Activated gamma-delta T cell (primary cell): ENCODE data around the gene GPD1.
A peak's percentile ranks its signal among the peaks of the same experiment; 100 is the strongest.
"Not testable (repeated sequence)": the region's sequence is repeated elsewhere in the genome, so short reads cannot be mapped to it uniquely, and the experiment has no call there.

Experiments used
- DNase-seq: peaks from one replicate; lab custom pipeline; 2025; lab: John Stamatoyannopoulos, UW

GPD1 gene

GRCh38 chr12:50073712-50074111 is 30.1 kb upstream of the GPD1 start:
- DNase-seq = no peak

DNA sequence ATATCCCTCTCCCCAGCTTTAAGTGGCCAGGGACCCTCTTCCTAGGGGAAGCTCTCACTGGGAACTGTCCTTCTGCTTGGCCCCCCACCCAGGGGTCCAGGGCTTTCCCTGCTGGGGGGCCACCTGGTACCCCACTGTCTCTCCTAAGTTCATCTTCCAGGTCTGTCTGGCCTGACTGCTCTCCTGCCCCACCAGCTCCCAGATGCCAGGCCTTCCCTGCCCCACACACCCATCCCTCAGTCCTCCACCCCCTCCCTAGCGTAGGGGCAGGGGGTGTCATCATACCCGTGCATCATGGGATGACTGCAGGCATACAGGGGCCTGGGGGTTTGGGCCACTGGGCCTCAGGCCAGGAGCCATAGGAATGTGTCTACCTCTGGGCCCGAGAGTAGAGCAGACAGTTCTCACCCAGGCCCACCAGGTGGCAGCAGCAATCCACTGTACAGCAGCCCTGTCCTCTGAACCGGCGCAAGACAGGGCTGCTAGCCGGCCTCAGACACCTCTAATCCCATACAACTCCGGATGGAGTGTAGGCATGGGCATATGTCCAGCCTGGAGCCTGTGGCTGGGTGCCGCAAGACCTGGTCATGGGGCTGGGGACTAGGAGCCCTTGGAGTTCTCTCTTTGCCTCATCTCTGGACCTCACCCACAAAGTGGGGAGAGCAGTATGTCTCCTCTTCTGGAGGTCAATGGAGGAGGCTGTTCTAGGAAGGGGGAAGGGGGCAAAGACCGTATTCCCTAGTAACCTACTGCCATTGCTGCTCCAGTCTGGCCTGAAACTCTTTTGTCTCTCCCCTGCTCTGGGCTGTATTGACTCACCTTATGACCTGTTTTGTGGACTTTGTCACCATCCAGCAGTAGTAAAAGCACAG is 28.6 kb upstream of the GPD1 start:
- no peak for DNase-seq

- no peak for DNase-seq
Observed at GRCh38 chr12:50075808-50076170, 28.0 kb upstream of the GPD1 start.

DNA sequence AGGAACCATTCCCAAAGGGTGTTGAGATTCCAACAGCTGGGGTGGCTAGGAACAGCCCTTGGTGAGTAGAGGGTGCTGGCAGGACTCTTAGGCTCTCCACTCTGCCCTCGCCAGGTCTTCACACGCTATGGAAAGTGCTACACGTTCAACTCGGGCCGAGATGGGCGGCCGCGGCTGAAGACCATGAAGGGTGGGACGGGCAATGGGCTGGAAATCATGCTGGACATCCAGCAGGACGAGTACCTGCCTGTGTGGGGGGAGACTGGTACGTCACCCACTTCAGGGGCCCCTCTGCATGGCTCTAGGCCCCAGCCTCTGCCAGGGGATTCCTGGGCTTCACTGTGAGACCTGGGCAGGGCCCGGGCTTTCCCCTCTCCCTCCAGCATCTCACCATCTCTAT is 26.7 kb upstream of the GPD1 start:
- no peak for DNase-seq

DNA sequence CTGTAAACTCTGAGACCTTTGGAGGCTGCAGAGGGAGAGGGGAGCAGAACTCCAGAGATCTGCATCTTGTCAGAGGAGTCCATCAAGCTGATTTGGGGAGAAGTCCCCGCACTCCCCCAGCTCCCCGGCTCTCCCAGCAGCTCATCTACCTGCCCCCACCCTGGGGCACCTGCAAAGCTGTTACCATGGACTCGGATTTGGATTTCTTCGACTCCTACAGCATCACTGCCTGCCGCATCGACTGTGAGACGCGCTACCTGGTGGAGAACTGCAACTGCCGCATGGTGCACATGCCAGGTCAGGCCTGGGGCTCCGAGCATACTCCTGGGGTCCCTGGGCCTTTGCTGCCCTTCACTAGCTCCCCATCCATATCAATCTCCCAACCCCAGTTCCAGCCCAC is 25.5 kb upstream of the GPD1 start:
- DNase-seq = no peak

GRCh38 chr12:50079771-50080170 is 24.0 kb upstream of the GPD1 start:
- DNase-seq = no peak

GRCh38 chr12:50081096-50081808 is 22.6 kb upstream of the GPD1 start:
- DNase-seq = no peak

DNA sequence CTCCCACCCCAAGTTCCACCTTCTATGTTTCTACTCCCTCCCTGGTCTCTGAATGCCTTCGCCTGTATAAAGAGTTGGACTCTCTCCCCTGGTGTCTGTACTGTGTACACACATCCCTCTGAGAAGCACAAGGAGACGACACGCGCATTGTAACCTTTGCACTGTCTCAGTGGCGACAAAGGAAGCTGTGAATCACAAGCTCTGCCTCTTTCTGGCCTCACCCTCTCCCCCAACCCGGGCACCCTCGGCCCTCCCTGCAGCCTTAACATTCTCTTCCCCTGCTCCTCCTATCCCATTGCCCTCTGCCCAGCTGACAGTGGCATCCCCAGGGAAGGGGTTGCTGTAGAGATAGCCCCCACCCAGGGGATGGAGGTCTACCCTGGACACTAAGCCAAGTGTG is 21.2 kb upstream of the GPD1 start:
- DNase-seq = no peak

DNA sequence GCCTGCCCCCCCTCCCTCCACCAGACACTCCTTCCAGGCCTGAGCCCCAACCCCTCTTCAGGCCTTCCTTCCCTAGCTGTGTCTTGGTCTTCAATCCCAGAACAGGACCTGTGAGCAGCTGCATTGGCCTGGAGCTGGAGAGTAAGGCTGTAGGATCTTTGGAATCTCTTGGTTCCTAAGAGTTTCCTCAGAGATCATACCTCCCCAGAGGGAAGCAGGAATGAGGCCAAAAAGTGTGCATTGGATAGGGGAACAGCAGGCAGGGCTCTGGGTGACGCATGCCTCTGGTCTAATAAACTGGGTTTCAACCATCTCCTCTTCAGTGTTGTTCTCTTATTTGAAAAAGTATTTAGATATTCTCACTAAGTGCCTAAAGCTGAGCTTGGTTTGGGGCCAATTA is 20.5 kb upstream of the GPD1 start:
- DNase-seq = no peak

- DNase-seq = not testable (repeated sequence)
Observed at GRCh38 chr12:50084409-50084774, 19.4 kb upstream of the GPD1 start.

GRCh38 chr12:50084775-50085614 is 18.8 kb upstream of the GPD1 start, which contains the start of gene SMARCD1:
Gene SMARCD1, plus strand, starts transcription at chr12:50085342. Its CDS starts 28 bp downstream, at chr12:50085370.
- peak; percentile 75 for DNase-seq

DNA sequence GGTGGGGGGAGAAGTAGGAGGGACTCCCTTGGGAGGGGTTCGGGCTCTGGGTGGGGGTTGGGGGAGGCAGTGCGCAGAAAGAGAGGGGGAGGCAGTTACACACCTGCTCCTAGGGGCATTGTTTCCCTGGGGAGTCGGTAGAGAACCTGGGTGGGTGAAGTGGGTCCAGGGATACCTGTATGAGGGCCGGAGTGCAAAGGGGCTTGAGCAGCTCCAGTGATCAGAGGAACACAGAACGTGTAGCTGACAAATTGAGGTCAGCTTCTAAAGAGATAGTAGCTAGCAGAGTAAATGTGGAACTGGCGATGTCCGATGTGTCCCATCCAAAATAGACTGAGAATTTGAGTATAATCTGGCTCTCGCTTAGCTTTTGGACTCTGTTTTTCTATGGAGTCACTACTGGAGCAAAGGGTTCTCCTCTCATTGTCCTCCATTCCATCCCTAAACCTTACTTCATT is 18.2 kb upstream of the GPD1 start:
- no peak for DNase-seq

GRCh38 chr12:50086148-50086547 is 17.7 kb upstream of the GPD1 start:
- no peak for DNase-seq

- no peak for DNase-seq
Observed at GRCh38 chr12:50087151-50087550, 16.7 kb upstream of the GPD1 start.

DNA sequence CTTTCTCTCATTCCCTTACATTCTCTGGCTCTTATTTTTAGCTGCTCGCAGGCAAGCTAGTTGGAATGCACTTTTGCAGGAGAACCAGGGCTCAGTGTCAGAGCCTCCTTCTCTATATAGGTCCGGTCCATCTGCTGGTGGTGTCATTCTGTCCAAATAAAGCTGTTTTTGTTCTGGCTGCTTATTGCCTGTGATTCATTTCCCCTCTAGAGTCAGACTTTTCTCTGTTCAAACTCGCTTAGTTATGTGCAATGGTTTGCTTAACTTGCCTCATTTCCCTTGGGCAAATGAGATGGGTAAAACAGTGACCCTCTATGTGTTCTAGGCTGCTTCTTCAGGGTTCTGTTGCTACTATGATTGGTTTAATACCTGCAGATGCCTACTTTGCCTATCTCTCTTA is 15.8 kb upstream of the GPD1 start:
- no peak for DNase-seq

- DNase-seq = no peak
Observed at GRCh38 chr12:50088577-50089335, 15.1 kb upstream of the GPD1 start.

DNA sequence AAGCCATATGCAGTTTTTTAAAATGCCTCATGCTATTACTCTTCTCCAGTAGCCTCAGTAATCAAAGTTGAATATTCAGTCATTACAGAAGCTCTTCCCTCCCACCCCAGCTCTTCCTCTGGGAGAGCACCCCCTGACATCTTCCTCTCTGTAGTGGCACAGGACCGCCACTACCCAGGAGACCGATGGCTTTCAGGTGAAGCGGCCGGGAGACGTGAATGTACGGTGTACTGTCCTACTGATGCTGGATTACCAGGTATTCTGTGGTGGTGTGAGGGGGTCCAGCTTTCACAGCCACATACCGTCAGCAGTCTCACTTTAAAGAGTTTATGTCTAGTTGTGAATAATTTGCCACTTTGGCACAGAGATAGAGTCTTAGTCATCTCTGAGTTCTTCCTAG is 14.1 kb upstream of the GPD1 start:
- no peak for DNase-seq

- no peak for DNase-seq
Observed at GRCh38 chr12:50090391-50090790, 13.4 kb upstream of the GPD1 start.

DNA sequence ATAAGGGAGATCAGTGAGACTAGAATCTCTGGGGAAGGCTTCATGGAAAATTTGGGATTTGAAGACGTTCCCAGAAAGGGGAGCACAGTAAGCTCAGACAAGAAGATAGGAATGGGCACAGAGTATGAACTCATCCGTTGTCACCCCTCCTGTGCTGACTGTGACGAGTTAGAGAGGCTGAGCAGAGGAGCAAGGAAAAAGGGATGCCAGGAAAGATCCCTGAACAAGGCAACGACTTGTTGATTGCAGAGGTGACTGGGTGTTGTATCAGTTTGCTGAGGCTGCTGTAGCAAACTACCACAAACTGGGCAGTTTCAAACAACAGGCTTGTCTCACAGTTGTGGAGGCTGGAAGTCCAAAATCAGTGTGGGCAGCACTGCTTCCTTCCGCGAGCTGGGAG is 5.9 kb upstream of the GPD1 start:
- DNase-seq = no peak

DNA sequence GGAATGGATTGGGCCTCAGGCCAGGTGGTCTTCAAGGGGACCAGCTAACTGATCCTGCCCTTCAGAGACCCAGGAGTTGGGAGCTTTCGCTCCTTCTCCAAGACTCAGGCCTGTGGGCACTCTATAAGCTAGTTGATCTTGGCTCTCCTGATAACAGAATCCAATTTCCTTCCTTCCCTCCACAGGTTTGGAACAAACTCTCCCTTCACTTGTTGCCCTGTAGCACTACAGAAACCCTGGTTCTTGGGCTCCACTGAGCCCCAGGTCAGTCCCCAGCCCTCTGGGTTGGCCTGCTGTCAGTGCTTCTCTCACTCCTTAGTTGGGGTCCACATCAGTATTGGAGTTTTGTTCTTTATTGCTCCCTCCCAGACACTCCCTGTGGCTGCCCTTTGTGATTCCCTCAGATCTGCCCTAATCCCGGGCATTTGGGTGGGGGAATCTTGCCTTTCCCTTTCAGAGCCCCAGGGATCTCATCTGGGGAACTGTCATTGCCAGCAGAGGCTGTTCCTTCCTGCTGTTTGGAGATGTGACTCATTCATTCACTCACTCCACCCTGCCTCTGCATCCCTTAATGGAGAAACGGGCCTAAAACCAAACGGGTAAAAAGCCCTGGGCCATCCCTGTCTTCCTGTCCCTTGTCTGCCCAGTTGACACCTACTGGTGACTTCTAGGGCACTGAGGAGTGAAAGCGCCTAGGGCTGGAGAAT is 4.4 kb upstream of the GPD1 start:
- no peak for DNase-seq

GRCh38 chr12:50100561-50100960 is 3.2 kb upstream of the GPD1 start:
- DNase-seq = no peak
